HG03432 (cell line): ENCODE measurements around the gene HOXA11.

Experiments used
- ATAC-seq: cut with Tn5 transposase; IDR thresholded peaks from one replicate; pipeline ENCODE4 v1.9.1; 2021; ENCODE audit warnings: mild to moderate bottlenecking, moderate library complexity; ENCODE audit not compliant: unreplicated experiment

HOXA11 gene

DNA sequence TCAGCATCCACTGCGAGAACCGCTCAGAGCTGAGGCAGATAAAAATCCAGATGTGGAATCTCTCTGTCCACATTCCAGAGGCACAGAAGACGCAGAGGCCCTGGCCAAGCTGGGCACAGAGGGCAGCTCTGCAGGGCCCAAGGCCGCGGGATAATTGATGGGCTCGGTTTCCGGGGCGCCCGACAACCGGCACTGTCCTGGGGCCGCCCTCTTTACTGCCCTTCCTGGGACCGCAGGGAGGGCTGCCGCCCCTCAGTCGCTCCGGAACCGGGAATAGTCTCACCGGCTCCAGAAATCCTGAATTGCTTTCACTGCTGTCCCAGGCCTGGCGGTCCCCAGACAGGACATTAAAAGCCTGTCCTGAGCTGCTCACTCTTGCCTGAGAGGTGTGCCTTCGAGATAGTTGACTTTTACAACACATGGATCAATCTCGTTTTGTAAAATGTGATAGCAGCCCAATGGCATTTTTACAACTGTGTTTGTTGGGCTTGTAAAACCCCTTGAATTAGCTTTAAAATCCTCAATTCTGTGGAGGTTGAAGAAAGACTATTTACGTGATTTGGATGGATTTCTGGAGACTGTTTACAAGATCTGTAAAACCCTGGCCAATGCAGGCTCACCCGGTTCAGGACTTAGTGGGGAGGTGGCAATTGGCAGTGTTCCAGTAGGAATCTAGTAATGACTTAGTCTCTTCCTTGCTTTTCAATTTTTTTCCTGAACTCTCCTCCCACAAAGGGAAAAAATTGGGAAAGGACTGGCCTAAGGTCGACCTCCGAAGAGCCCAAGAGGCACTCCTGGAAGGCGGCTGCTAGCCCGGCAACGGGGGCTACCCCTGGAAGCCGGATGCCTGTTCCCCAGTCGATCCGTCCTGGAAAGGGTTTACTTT is 36.0 kb downstream of the HOXA11 start:
- ATAC-seq, result no peak

DNA sequence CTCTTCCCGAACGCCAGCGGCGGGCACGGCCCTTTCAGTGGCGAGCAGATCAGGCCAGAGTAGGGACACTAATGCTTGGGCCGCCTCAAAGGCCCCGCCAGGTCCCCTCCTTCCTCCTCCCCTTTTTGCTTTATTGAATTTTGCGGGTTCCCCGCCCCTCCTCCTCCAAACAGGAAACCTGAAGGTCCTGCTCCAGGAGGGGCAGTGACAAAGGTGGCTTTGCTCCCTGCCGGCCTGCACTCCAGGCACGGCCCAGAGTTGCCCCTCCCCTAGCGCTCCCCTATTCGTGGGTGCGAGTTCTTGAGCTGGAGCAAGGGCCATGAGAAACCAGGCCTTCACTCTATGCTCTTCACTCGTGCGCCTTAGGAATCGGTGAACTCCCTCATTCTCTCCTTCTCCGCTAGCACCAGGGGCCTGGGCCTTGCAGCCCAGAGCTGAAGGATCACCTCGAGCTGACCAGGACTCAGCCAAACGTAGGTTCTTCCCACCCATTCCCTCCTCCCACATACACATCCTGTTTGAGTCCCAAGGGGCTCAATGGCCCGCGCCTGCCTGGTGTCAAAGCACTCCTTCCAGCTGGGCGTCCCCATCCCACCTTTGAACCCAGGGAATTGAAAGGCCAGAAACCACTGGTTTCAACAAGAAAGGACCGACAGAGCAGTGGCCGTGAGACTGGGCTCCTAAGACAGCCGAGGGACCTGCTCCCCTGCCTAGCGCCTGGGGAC is 36.8 kb downstream of the HOXA11 start:
- no peak for ATAC-seq

DNA sequence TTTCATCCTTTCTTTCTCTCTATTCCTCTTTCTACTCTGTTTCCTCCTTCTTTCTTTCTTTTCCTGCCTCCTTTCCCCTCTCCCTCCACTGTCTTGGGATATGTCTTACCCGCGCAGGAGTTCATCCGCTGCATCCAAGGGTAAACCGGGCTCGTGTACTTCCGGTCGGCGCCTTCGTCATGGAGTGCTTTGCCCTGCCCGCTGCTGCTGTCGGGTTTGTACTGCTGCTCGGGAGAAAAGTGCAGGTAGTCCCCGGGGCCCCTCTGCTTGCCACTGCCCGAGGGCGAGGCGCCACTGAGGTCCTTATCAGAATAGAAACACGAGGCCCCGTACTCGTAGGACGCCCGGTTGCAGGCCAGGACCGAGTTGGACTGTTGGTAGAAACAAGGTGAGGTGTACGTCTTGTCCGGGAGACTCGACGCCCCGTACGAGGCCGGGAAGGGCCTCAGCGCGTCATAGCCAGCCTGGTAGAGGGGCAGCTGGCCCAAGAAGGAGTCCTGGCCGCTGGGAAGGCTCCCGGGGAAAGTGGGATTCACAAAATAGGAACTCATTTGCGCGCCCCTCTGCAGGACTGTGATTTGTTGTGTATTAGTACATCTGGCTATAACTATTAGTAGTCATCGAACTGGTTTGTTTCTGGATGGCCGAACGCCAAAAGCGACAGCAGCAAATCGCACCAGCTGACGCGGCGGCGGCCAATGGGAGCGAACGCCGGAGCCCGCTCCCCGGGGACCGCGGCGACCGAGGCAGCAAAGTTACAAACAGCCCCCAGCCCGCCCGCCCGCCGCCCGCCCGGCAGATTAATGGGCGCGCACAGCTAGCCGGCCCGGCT is 37.6 kb downstream of the HOXA11 start, which contains the start of gene HOXA6:
Gene HOXA6, minus strand, starts transcription at position 576 of the 832 bp plus-strand sequence. Its CDS starts 25 bp downstream, at position 551.
- ATAC-seq, result no peak

DNA sequence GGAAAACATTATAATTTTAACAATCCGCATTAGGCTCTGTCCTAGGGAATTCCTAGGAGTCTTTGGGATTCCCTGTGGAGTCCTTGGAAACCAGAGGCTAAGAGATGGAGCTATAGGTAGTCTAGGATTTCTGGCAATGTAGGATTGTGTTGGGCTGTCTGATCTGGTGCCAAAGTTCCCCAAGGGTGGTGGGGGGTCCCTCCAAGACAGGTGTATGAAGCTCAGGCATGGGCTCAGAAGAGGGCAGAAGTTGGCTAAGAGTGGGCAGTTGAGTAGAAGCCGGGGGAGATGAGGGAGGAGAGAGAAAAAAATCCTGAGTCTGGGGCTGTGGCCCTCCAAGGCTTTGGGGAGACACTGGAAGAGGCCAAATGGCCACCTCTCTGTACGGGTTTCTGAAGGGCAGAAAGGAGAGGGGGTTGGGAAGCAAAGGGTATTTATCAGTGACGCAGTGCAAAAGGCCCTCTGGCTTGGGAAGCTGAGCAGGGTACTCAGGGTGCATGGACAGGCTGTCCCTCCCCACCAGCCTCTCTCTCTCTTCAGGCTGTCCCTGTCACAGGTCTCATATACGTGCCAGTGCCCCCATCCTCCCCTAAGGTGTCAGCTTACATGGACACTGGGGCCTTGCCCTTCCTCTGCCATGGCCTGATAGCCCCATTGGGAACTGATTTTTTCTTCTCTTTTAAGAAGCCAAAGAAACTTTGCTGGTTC is 38.4 kb downstream of the HOXA11 start:
- no peak for ATAC-seq

DNA sequence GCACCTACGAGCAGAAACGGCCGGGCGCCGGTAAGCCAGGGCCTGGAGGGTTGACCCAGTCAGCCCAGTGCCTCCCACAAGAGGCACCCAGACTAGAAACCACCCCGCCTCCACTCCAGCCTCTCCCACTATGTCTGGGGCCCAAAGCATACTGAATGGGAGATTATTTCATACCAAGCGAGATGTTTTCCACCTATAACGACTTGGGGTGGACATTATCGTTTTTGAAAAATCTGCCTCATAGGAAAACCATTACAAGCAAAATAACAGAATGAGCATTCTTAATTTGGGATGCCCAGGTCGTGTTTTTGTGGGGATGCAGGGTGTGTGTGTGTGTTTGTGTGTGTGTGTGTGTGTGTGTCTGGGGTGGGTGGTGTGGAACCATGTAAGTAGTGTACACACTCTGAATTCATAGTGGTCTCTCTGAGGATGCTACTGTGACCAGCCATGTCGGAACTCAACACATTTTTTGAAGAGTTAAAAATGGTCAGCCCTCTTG is 39.1 kb downstream of the HOXA11 start:
- no peak for ATAC-seq

DNA sequence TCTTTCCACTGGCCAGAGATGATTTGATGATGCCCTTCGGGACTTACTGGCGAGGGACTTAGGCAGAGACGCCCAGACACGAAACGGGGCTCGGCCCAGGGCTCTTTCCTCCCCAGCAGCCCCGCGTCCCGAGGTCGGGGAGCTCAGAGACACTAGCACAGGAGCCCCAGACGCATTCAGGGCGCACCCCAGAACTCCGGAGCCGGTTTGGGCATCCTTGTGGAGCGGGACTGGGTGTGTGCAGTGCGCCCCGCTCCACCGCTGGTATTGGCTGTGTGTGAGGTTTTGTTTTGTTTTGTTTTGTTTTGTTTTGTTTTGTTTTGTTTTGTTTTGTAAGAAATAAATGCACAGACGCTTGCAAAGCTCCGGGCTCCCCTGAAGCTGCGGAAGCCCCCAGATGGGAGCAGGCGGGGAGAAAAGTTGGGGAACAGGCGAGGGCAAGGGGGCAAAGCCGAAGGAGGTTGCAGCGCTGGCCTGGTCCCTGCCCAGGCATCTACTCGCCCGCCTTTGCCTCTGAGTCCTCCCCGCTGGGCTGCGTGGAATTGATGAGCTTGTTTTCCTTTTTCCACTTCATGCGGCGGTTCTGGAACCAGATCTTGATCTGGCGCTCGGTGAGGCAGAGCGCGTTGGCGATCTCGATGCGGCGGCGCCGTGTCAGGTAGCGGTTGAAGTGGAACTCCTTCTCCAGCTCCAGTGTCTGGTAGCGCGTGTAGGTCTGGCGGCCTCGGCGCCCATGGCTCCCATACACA is 39.7 kb downstream of the HOXA11 start:
- no peak for ATAC-seq

DNA sequence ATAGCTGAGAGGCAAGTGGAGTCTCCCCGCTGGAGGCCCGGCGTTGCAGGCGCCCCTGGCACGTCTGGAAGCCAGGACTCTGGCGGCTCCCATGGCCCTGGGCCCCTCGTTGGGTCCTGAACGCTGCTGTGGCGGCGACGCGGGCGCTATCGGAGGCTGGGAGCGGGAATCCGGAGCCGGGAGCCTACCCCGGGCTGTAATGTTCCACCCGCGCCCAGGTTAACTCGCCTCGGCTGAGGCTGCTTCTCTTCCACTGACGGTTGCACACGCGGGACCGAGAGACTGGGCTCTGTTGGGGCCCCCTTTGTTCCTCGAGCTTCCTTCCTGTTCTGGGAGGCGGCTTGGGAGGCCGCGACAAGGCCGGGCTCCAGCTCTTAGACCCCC is 40.3 kb downstream of the HOXA11 start:
- no peak for ATAC-seq

DNA sequence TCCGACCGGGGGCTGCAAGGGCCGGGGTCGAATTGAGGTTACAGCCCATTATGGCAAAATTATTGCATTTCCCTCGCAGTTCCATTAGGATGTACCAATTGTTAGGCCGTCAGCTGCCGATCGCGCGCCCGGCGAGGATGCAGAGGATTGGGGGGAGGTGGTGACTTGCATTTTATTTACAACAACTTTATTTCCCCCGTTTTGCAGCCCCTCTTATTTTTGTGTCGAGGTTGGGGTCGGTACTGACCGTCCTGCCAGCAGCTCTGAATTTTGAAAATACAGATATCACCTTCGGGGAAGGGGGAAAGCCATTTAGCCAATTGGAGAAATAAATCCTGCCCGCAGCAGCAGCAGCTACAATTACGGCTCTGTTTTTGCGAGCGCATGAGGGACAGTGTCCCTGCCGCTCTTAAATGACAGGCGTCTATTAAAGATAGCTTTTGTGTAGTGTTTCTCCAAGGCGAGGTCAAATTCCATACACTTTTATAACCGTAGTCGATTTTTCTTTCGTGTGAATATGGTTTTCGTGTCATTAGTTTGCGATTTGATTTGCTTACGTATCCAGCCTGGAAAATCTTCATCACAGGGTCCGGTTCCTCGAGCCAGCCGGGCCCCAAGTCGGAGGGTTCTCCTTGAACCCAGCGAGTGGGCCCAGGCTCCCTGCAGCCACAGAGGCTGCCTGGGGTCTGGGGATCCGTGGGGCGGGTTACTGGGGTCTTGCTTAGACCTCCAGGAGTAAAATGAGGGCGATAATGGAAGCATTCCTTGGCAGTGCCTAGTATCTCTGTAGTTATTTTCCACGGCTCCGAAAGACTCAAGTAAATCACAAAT is 40.9 kb downstream of the HOXA11 start:
- ATAC-seq, result no peak

DNA sequence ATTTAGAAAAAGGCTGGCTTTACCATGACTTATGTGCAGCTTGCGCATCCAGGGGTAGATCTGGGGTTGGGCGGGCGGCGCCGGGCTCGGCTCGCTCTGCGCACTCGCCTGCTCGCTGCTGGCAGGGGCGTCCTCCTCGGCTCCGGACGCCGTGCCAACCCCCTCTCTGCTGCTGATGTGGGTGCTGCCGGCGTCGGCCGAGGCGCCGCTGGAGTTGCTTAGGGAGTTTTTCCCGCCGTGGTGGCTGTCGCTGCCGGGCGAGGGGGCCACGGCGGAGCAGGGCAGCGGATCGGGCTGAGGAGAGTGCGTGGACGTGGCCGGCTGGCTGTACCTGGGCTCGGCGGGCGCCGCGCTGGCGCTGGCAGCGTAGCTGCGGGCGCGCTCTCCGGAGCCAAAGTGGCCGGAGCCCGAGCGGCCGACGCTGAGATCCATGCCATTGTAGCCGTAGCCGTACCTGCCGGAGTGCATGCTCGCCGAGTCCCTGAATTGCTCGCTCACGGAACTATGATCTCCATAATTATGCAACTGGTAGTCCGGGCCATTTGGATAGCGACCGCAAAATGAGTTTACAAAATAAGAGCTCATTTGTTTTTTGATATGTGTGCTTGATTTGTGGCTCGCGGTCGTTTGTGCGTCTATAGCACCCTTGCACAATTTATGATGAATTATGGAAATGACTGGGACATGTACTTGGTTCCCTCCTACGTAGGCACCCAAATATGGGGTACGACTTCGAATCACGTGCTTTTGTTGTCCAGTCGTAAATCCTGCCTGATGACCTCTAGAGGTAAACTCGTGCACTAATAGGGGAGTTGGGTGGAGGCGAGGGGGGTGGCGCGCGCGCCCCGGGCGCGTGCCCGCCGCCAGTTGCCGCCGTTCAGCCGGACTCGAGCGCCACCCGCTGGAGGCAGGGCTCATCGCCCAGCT is 41.7 kb downstream of the HOXA11 start, which contains the start of gene HOXA5:
Gene HOXA5, minus strand, starts transcription at position 659 of the 927 bp plus-strand sequence. Its CDS starts 74 bp downstream, at position 585.
- no peak for ATAC-seq

DNA sequence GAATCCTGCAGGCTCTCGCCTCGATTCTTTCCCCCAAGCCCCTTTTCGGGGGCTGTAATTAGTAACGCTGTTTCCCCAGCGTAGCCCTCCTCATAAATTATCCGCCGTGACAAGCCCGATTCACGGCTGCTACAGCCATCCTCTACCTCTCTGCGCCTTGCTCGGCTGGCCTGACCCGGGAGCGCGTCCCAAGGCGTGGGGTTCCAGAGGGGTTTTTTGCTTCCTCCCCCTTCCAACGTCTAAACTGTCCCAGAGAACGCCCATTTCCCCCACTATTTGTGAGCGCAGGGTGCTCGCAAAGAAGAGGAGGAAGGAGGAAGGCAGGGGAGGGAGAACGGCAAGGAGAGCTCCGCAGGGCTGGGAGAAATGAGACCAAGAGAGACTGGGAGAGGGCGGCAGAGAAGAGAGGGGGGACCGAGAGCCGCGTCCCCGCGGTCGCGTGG is 42.4 kb downstream of the HOXA11 start:
- no peak for ATAC-seq

DNA sequence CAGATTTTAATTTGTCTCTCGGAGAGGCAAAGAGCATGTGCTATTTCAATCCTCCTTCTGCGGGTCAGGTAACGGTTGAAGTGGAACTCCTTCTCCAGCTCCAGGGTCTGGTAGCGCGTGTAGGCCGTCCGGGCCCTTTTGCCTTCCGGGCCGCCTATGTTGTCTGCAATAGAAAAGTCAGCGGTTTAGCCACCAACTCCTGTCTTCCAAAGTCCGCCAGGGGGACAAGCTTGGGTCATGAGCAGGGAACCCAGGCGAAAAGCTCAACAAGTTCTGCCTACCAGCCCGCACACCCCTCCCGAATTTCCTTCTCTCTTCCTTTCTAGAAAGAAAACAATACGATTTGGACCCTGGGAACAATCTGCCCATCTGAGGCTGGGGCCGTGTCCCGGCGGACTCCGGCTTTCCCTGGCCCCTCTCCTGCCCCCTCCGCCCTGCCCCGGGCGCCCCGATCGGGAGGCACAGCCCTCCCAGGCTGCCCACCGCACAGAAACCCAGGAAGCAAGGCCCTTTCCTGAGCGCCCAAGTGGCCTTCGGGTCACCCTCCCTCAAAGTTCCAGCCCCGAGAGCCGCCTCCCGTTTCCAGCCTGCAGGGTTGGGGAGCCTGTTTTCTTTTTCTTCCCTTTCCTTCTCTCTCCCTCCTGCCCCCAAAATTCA is 43.0 kb downstream of the HOXA11 start:
- ATAC-seq, result no peak

DNA sequence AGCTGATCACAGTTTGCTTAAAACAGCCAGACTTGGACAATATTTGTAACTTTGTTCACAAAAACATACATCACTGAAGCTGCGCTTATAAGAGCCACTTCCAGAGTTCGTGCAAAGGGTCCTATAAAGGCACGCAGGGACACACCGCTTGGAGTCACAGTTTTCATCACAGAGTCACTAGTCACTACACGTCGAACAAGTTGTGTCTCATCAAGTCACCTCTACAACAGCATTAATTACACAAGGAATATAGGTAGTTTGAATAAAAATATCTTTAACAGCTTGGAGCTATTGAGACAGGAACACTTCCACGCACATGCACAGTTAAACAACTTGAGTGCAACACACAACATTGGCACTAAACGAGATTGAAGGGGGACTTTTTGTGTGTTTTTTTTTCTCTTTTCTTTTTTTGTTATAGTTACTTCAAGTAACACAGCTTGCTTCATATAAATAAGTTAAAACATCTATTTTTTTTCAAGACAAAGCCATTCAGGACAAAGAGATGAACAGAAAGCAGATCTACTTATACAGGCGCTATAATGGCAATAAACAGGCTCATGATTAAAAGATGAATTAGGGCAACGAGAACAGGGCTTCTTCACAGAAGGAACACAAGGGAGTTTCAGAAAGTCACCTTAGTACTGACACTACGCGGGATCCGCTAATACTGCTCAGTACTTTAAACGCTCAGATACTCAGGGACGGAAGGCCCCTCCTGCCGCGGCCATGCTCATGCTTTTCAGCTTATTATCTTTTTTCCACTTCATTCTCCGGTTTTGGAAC is 43.7 kb downstream of the HOXA11 start:
- ATAC-seq, result no peak

DNA sequence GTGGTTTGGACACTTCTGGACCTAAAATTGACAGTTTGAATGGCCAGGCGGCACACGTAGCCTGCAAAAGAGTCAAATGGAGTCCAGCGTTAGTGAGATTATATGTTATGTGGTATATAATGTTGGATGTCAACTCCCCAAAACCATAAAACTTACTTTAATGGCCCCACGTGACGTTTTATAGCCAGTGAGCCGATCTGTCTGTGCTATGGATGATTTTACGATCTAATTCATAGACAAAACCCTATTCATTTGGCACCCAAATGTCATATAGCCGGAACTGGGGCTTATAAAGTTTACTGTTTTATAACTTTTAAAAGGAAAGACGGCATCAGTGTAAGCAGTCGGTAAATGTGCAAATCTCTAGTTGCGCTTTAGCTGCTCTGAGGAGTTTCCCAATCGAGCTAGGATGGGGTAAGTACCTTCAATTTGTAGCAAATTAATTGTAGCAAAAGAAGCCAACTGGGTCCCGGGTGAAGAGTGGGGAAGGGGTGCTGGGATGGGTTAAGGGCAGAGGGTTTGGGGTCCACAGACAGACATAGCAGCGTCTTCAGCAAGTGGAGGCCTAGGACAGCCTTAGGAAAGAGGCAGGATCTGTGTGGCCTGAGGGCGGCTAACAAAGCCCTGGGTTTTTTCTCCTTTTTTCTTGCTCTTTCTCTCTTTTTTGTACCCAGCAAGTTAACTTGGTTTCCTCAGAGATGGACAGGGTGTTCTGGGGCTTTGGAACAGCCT is 44.7 kb downstream of the HOXA11 start:
- ATAC-seq, result no peak

DNA sequence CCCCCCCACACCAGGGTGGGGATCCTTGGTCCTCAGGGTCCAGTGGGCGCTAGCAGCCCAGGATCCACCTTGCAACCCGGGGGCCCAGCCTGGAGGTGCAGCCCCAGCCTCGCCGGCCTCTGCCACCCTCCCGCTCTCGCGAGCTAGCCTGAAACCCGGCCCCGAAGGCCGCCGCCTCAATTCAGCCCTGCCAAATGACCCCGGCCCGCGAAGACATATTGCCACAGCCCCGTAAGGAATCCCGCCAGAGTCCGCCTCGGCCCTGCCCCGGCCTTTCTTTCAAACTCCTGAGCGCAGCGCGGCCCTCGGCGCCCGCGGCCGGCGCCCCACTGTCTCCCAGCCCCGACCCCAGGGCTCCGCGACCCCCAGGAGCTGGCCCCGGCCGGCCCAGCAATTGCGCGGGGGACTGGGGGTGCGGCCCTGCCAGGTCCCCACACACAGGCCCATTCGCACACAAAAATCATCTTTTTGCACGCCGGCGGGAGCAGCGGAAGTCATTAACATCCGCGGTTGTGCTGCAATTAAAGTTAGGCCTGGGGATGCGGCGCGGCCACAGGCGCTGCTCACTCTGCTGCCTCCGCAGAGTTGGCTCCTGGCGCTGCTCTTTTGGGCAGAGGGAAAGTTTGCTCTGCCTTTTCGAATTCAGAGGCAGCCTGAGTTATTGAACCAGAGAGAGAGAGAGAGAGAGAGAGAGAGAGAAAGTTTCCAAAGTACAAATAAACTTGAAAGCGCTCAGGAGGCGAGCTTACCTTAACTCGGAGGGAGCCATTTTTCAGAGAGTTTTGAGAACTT is 45.5 kb downstream of the HOXA11 start:
- no peak for ATAC-seq

DNA sequence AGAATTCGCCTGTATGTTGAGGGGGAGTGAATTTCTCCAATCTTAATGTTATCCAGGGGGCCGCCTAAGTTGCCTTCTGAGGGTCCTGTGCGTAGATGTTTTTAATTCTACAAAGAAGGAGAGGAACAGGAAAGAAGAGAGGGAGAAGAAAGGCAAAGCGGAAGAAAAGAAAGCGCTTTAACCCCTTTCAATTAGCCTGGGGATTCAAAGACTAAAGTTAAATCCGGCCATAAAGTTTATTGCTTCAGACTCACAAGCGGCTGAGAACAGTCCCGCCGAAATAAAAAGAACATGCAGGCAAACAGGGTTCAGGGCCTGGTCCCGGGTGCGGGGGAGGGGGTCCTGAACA is 46.1 kb downstream of the HOXA11 start:
- no peak for ATAC-seq
